Ishikawa (cell line): Measurements from ENCODE around the gene LMO3.

Experiments
- CEBPB ChIP-seq: IDR thresholded peaks from 2 replicates; pipeline ENCODE4 v1.6.1; 2012
- CREB1 ChIP-seq: IDR thresholded peaks from 2 replicates; pipeline ENCODE4 v1.6.1; 2012; ENCODE audit warnings: low read depth
- EGR1 ChIP-seq: IDR thresholded peaks from 2 replicates; pipeline ENCODE4 v1.6.1; 2012
- EP300 ChIP-seq: IDR thresholded peaks from 2 replicates; pipeline ENCODE4 v1.6.1; 2012; ENCODE audit warnings: borderline replicate concordance
- NFIC ChIP-seq: IDR thresholded peaks from 2 replicates; pipeline ENCODE4 v1.6.1; 2012
- RAD21 ChIP-seq: IDR thresholded peaks from 2 replicates; pipeline ENCODE4 v1.6.1; 2012; ENCODE audit warnings: low read depth
- REST ChIP-seq: IDR thresholded peaks from 2 replicates; pipeline ENCODE4 v1.6.1; 2012; ENCODE audit warnings: low read depth, mild to moderate bottlenecking
- TAF1 ChIP-seq: IDR thresholded peaks from 2 replicates; pipeline ENCODE4 v1.6.1; 2012; ENCODE audit warnings: low read depth, mild to moderate bottlenecking
- TCF12 ChIP-seq: IDR thresholded peaks from 2 replicates; pipeline ENCODE4 v1.6.1; 2012; ENCODE audit warnings: low read depth
- YY1 ChIP-seq: IDR thresholded peaks from 2 replicates; pipeline ENCODE4 v1.6.1; 2012; ENCODE audit warnings: low read depth
- TF ChIP-seq, protein P1 (sequence below): IDR thresholded peaks from 2 replicates; pipeline ENCODE4 v1.6.1; 2012
- TF ChIP-seq, protein P2 (sequence below): IDR thresholded peaks from 2 replicates; pipeline ENCODE4 v1.6.1; 2012

DNA sequence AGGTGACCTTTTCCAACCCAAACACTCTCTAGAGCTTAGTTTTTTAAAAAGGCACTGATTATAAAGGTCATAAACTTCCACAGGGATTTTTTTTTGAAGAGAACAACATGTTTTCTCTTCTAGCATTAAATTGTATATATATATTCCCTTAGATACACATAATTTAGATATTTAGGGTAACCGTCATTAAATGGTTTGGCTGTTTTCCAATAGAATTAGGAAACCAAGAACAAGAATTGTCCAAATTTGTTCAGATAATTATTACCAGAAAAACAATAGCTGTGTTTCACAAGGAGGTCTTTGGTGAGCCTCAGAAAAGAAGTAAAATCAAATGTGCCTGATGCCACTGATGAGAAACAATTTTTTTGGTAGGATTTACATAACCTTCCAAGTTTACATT is 26.9 kb downstream of the LMO3 start:
- TF ChIP-seq, protein P1, sequence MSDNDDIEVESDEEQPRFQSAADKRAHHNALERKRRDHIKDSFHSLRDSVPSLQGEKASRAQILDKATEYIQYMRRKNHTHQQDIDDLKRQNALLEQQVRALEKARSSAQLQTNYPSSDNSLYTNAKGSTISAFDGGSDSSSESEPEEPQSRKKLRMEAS = no peak
- TF ChIP-seq CEBPB (no peak), RAD21 (no peak), EP300 (no peak), TAF1 (no peak), REST (no peak), TCF12 (no peak), YY1 (no peak), CREB1 (no peak), EGR1 (no peak), NFIC (no peak)
- TF ChIP-seq, protein P2, sequence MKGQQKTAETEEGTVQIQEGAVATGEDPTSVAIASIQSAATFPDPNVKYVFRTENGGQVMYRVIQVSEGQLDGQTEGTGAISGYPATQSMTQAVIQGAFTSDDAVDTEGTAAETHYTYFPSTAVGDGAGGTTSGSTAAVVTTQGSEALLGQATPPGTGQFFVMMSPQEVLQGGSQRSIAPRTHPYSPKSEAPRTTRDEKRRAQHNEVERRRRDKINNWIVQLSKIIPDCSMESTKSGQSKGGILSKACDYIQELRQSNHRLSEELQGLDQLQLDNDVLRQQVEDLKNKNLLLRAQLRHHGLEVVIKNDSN = no peak
